Neutrophil (primary cell): Measurements from ENCODE around the gene UST.
"Not testable (repeated sequence)": the region's sequence is repeated elsewhere in the genome, so short reads cannot be mapped to it uniquely, and the experiment has no call there.

Experiments used
- H3K27ac ChIP-seq: fragments of 200-600 bp; sonication (generic); 2 replicates; pipeline ENCODE4 v1.5.1; 2016; ENCODE audit warnings: mild to moderate bottlenecking, moderate library complexity
- H3K27me3 ChIP-seq: fragments of 200-600 bp; sonication (generic); 2 replicates; pipeline ENCODE4 v1.6.0; 2016; ENCODE audit warnings: mild to moderate bottlenecking
- H3K36me3 ChIP-seq: fragments of 200-600 bp; sonication (generic); 2 replicates; pipeline ENCODE4 v1.5.1; 2017
- H3K4me1 ChIP-seq, 2 experiments: fragments of 200-600 bp in 1 of 2; sonication (generic) in 1 of 2; 1 replicate in 1 of 2; 2 replicates in 1 of 2; pipeline versions ENCODE4 v1.5.1 to v1.6.1; 2013 to 2016; ENCODE audit warnings: low read depth in 1 of 2, low read length in 1 of 2, mild to moderate bottlenecking in 1 of 2, moderate library complexity in 1 of 2; ENCODE audit not compliant: control insufficient read depth in 1 of 2, insufficient read depth in 1 of 2
- H3K4me3 ChIP-seq, 2 experiments: fragments of 200-600 bp in 1 of 2; sonication (generic) in 1 of 2; 1 replicate in 1 of 2; 2 replicates in 1 of 2; pipeline ENCODE4 v1.5.1; 2013 to 2016; ENCODE audit warnings: low read depth in 1 of 2, low read length in 1 of 2, mild to moderate bottlenecking in 1 of 2, moderate library complexity in 1 of 2
- H3K9me3 ChIP-seq: fragments of 200-600 bp; sonication (generic); 2 replicates; pipeline ENCODE4 v1.5.1; 2016
- CTCF ChIP-seq: fragments of 200-600 bp; sonication (generic); IDR thresholded peaks from 2 replicates; pipeline ENCODE4 v1.5.1; 2016; ENCODE audit warnings: antibody characterized with exemption

UST gene

GRCh38 chr6:148751793-148752170, 5.0 kb downstream of the UST start:
- no peaks in the 10 kb centered on the region for H3K9me3 ChIP-seq
- peaks cover 72% of the 10 kb centered on the region for H3K27me3 ChIP-seq
- peaks cover 9 to 11% of the 10 kb centered on the region in 2 experiments for H3K4me1 ChIP-seq
- no peak overlapping the region for H3K27ac ChIP-seq
- no peak overlapping the region for H3K4me3 ChIP-seq
- TF ChIP-seq CTCF = no peak
- H3K36me3 ChIP-seq = no peaks in the 10 kb centered on the region

- H3K4me3 ChIP-seq, H3K27ac ChIP-seq, H3K9me3 ChIP-seq, H3K36me3 ChIP-seq: not testable (repeated sequence)
- Histone ChIP-seq H3K27me3 (peaks cover 48% of the 10 kb centered on the region), H3K4me1 (peaks cover 4 to 12% of the 10 kb centered on the region in 2 experiments)
Measured at GRCh38 chr6:148755379-148755778, 8.5 kb downstream of the UST start.

GRCh38 chr6:148757944-148758480, 11.2 kb downstream of the UST start:
- H3K36me3 ChIP-seq = no peaks in the 10 kb centered on the region
- H3K9me3 ChIP-seq = no peaks in the 10 kb centered on the region
- H3K27me3 ChIP-seq = peaks cover 48% of the 10 kb centered on the region
- no peak overlapping the region for H3K27ac ChIP-seq
- H3K4me1 ChIP-seq = peaks cover 4 to 12% of the 10 kb centered on the region in 2 experiments
- no peak for TF ChIP-seq CTCF
- H3K4me3 ChIP-seq = no peak overlapping the region

GRCh38 chr6:148758492-148758891, 11.7 kb downstream of the UST start:
- no peak overlapping the region for H3K27ac ChIP-seq
- peaks cover 4 to 12% of the 10 kb centered on the region in 2 experiments for H3K4me1 ChIP-seq

GRCh38 chr6:148760258-148760534, 13.4 kb downstream of the UST start:
- Histone ChIP-seq H3K4me3 (no peak overlapping the region), H3K9me3 (no peaks in the 10 kb centered on the region), H3K36me3 (no peaks in the 10 kb centered on the region), H3K4me1 (peaks cover 4 to 12% of the 10 kb centered on the region in 2 experiments), H3K27ac (no peak overlapping the region), H3K27me3 (peaks cover 65% of the 10 kb centered on the region)
- no peak for TF ChIP-seq CTCF

More at GRCh38 chr6:148758492-148758891, 11.7 kb downstream of the UST start:
- H3K4me3 ChIP-seq = no peak overlapping the region
- H3K36me3 ChIP-seq = no peaks in the 10 kb centered on the region
- TF ChIP-seq CTCF = no peak
- H3K9me3 ChIP-seq = no peaks in the 10 kb centered on the region
- peaks cover 48% of the 10 kb centered on the region for H3K27me3 ChIP-seq

- H3K27me3 ChIP-seq = peaks cover 68% of the 10 kb centered on the region
- no peaks in the 10 kb centered on the region for H3K9me3 ChIP-seq
- H3K4me3 ChIP-seq = no peak overlapping the region
- no peak for TF ChIP-seq CTCF
- H3K27ac ChIP-seq = no peak overlapping the region
- peaks cover 4 to 12% of the 10 kb centered on the region in 2 experiments for H3K4me1 ChIP-seq
- no peaks in the 10 kb centered on the region for H3K36me3 ChIP-seq
Measured at GRCh38 chr6:148760568-148761526, 14.0 kb downstream of the UST start.
